Amygdala (tissue), 56 donors: Measurements from ENCODE around the gene TNNI3K.
"Not testable (repeated sequence)": the region's sequence is repeated elsewhere in the genome, so short reads cannot be mapped to it uniquely, and the experiment has no call there.

Experiments
- DNase-seq, 56 donors: peaks; one replicate each; lab custom pipeline; 2025; lab: John Stamatoyannopoulos, UW

Gene TNNI3K, protein sequence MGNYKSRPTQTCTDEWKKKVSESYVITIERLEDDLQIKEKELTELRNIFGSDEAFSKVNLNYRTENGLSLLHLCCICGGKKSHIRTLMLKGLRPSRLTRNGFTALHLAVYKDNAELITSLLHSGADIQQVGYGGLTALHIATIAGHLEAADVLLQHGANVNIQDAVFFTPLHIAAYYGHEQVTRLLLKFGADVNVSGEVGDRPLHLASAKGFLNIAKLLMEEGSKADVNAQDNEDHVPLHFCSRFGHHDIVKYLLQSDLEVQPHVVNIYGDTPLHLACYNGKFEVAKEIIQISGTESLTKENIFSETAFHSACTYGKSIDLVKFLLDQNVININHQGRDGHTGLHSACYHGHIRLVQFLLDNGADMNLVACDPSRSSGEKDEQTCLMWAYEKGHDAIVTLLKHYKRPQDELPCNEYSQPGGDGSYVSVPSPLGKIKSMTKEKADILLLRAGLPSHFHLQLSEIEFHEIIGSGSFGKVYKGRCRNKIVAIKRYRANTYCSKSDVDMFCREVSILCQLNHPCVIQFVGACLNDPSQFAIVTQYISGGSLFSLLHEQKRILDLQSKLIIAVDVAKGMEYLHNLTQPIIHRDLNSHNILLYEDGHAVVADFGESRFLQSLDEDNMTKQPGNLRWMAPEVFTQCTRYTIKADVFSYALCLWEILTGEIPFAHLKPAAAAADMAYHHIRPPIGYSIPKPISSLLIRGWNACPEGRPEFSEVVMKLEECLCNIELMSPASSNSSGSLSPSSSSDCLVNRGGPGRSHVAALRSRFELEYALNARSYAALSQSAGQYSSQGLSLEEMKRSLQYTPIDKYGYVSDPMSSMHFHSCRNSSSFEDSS

DNA sequence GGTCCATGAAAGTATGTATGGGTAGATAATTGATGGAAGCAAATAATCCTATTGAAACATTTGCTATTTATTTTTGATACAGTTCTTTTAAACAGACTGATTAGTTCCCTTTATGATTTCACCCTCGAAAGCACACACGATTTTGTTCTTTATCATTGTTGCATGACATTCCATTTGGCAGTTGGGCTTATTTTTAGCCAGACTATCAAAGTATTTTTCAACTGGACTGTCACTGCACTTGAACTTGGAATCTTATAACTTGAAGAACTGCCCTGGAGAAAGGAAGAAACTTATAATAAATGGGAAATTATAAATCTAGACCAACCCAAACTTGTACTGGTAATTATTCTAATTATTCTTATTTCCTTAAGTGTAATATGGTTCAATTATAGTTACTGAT lies at the start of gene TNNI3K:
TSS of gene TNNI3K (plus strand) at position 235 of the 400 bp plus-strand sequence. CDS start at position 300, 65 bp downstream.
- DNase-seq, result no peak

DNA sequence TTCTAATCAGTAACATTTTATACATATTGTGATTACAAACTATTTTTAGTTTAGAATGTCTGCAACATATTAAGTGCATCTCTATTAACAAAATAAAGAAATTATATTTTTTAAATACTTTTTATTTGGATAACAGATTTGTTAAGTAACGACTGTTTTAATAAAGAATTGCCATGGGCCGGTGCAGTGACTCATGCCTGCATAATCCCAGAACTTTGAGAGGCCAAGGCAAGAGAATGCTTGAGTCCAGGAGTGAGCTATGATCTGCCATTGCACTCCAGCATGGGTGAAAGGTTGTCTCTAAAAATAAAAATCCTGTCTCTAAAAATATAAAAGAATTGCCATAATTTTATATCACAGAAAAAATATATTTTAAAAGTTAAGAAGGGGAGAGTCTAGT lies 41.3 kb upstream of the TNNI3K start:
- no peak for DNase-seq

GRCh38 chr1:74195339-74195738 lies 39.8 kb upstream of the TNNI3K start:
- DNase-seq, result no peak

- no peak for DNase-seq
Measured at GRCh38 chr1:74197255-74197654, 37.9 kb upstream of the TNNI3K start.

- peak; percentile 65 to 95 (median 89) for DNase-seq
Measured at GRCh38 chr1:74197657-74198552, 37.3 kb upstream of the TNNI3K start, which contains the start of the genes FPGT and LRRIQ3. Gene FPGT (plus strand): TSS chr1:74198242. CDS start chr1:74198279, 37 bp downstream. Gene LRRIQ3 (minus strand): TSS chr1:74198176. CDS start chr1:74183684, 14,492 bp downstream.

- no peak for DNase-seq
Measured at GRCh38 chr1:74199504-74199903, 35.7 kb upstream of the TNNI3K start.

GRCh38 chr1:74205266-74205665 lies 29.9 kb upstream of the TNNI3K start:
- no peak for DNase-seq

DNA sequence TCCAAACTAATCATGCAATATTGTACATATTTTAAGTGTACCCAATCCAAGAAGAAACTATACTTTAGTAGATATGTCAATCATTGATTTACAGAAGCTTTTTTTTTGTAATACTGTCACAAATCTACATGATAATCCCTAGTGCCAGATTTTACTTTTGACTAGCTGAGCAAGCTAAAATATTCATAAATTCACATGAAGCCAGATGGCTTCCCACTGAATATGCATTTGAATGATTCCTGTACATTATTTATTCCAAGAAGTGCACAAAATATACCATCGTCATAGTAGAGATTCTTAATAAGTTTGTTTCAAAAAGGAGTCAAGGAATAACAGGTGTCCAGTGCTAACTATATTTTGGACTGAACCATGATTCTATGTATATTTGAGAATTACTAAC lies 20.0 kb upstream of the TNNI3K start:
- DNase-seq, result no peak

GRCh38 chr1:74222701-74223100 lies 12.5 kb upstream of the TNNI3K start:
- no peak for DNase-seq

DNA sequence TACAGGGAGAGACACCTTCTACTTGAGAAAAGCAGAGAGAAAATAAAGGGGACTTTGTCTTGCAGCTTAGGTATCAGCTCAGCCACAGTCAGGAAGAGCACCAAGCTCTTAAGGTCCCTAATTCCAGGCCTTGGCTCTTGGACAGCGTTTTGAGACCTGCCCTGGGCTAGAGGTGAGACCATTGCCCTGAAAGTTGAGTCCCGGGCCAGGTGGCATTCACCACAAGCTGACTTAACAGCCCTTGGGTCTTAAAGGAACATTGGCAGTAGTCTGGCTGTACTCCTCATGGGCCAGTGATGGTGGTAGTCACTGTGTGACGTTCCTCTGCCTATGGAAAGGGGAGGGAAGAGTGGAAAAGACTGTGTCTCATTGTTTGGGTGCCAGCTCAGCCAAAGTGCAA lies 11.7 kb upstream of the TNNI3K start:
- DNase-seq, result no peak

DNA sequence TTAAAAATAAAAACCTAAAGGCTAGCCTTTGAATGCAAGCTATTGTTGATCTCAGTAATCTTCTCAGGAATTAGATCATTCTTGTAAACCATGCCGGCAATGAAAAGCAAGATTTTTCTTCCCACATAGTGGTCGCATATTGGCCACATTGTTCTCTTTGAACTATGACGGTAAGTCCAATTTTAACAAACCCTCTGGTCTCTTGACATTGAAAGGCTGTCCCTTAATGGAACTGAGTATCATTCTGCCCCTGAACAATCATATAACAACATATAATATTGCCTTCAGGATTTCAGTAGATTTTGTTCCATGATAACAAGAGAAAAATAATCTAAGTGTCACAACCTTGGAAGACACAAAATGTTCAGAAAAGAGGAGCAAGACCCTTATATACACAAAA lies 1.3 kb downstream of the TNNI3K start:
- no peak for DNase-seq

- DNase-seq, result no peak
Measured at GRCh38 chr1:74237035-74237434, 1.8 kb downstream of the TNNI3K start.

DNA sequence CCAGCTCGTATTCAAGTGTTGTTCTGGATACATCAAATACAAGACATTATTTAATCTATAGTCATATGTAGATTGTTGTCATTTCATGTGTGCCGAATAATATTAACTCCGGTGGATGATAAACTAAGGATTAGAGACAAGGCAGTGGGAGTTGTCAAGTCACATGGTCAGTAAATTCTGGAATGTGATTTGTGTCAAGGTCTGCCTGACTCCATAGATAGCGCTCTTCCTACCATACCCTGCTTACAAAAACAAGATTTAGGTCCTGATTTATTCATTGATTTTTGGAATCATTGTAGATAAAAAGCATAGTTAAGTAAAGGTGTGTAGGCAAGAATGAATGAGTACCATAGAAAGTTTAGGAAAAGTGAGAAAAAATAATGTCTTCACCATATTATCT lies 2.6 kb downstream of the TNNI3K start:
- no peak for DNase-seq

DNA sequence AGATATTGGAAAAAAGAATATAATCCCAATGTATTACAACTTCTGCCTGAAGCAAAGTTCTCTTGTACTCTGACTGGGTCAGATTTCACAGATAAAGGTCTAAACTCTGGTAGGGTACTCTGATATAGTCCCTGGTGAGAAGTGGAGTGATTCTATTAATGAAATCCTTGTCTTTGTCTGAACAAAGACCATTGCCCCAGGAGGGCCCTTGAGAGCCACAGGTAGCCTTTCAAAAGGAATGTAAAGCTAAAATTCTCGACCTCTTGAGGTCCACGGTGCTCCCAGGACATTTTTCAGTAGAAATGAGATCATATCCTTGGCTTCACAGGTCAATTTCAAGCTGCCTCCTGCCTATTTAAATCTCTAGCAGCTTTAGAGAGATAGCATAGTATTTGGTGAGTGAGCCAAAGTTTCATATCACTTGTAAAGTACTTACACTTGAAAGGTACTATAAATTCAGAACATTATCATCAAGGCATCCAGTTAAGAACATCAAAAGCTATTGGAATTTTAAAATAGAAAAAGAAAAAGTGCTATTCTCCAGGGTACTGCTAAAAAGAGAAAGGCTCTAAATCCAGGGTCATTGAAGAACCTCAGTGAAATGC lies 10.1 kb downstream of the TNNI3K start:
- no peak for DNase-seq

DNA sequence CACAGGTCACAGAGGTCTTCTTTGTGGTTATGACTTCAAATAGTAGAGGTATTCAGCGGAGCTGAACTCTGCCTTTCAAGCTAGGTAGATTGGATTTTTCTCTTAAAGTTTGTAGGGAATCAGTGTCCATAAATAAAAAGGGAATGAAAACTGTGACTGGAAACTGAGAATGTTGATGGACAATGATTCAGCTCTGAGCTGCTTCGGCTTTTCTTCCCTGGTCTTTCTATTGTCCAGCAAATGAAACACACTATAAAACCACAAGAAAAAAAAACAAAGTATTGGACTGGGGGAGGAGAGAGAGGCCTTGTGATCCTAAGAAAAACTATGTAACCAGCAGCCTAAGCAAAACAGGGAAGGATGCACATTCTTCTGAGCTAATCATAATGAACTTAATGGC lies 11.1 kb downstream of the TNNI3K start:
- no peak for DNase-seq

DNA sequence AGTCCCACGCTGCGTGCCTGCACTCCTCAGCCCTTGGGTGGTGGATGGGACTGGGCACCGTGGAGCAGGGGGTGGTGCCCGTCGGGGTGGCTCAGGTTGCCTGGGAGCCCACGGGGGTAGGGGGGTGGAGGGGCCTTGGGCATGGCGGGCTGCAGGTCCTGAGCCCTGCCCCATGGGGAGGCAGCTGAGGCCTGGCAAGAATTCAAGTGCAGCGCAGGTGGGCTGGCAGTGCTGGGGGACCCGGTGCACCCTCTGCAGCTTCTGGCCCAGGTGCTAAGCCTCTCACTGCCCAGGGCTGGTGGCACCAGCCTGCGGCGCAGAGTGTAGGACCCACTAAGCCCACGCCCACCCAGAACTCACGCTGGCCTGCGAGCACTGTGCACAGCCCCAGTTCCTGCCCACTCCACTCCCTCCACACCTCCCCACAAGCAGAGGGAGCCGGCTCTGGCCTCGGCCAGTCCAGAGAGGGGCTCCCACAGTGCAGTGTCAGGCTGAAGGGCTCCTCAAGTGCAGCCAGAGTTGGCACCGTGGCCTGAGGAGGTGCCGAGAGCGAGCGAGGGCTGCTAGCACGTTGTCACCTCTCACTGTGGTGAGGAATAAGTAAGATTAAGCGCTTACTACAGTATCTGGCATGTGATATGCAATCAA lies 12.8 kb downstream of the TNNI3K start:
- no peak for DNase-seq

DNA sequence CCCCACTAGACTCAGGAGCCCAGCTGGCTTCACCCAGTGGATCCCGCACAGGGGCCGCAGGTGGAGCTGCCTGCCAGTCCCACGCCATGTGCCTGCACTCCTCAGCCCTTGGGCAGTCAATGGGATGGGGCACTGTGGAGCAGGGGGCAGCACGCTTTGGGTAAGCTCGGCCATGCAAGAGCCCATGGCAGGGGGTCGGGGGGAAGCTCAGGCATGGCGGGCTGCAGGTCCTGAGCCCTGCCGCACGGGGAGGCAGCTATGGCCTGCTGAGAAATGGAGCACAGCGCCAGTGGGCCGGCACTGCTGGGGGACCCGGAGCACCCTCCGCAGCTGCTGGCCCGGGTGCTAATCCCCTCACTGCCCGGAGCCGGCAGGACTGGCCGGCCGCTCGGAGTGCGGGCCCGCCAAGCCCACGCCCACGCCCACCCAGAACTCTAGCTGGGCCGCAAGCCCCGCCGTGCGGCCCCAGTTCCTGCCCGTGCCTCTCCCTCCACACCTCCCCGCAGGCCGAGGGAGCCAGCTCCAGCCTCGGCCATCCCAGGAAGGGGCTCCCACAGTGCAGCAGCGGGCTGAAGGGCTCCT lies 18.1 kb downstream of the TNNI3K start:
- not testable (repeated sequence) for DNase-seq

- DNase-seq, result no peak
Measured at GRCh38 chr1:74266001-74266400, 30.8 kb downstream of the TNNI3K start.

GRCh38 chr1:74271503-74271902 lies 36.3 kb downstream of the TNNI3K start:
- DNase-seq, result no peak
